NCI-H345 (cell line): ENCODE results near the gene LRRN3.

Source experiments
- DNase-seq: peaks from one replicate; lab custom pipeline; 2025; lab: John Stamatoyannopoulos, UW

LRRN3 gene

DNA sequence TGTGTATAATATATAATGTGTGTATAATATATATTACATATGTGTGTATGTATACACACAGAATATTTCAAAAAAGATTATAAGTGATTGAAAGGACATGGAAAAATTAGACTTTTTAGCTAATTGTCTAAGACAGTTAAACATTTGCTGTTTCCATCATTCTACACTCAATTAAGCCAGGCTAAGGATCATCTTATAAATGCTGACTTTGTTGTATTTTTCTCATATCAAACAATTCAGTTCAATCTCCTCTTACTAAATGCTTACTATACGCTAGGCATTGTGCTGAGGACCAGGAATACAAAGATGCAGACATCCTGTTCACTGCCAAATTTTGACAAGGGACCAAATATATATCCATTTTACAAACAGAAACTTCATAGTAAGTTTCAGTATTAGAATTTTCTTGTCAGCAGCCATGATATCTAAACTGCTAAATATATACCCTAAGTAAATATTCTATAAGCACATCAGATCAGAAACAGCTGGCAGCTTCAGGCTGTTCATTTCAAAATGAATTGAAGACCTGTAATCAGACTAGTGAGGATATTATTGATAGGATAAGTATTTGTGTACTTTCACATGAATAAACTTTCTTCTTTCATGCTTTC is 10.3 kb upstream of the LRRN3 start:
- no peak for DNase-seq

DNA sequence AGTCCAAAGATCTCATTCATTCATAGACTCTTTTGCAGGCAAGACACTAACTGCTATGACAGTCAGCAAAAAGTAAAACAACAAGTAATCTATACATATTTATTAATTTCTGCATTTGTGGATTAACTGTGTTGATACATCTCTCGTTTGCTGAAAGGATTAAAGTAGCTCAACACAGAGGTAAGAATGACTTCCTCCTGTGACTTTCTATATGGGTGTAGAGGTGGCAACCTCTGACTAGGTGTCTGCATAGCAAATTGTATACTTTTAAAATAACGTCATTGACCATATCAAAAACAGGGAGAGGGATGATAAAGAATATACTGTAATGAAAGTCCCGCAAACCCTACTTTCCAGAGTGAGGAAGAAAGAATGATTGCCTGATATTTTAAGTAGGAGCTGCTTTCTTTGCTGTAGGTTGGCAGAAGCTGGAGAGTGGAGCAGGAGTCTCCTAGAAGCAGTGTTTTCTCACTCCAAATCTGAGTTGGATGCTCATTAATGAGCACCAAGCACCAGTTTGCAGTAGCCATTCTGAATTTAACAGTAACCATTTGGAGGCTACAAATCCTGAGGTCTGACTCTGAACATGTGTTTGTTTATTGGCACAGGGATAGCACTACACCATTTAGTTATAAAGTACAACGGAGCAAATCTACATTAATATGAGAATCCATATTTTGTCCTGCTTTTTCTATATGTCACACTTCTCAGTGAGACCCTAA is 9.2 kb upstream of the LRRN3 start:
- no peak for DNase-seq

DNA sequence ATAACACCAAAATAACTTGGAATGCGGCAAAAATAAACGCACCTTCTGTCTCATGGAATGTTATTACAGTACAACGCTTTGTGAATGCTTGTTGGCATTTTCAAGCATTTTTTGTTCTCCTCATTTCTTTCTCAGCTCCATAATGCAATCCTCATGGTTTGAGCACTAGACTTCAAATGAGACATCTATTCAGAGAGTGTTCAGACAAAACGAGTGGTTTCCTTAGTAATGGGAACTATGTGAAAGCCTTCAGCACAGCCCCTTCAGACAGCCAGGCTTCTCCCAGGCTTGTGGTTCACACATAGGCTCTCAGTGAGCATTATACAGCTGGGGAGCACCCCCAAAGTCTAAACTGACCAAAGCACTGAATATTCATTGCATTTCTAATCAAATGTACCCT is 8.6 kb upstream of the LRRN3 start:
- no peak for DNase-seq

DNA sequence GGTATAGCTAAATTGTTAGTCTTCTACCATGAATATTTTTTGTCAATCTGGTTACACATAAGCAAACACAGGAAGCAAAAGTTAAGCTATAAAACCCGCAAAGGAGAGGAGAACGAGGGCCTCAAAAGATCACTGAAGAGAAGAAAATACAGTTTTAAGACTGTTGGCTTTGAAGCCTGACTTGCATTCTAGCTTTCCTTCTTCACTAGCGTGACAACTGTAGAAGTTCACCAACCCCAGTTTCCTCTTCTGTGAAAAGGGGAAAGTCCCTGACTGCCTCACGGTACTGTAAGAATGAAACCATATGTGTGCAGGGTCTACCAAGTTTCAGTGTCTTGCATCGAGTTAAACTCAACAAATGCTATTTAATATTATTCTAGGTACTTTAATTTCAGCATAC is 7.5 kb upstream of the LRRN3 start:
- no peak for DNase-seq

DNA sequence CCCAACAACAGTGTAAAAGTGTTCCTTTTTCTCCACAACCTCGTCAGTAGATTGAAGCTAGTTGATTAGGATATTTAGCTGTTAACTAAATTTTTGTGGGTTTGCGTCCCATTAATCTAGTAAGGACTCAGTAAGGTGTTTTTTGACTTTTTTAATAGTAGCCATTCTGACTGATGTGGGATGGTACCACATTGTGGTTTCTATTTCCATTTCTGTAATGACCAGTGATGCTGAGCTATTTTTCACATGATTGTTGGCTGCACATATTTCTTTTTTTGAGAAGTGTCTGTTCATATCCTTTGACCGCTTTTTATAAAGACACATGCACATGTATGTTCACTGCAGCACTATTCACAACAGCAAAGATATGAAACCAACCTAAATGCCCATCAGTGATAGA is 5.6 kb upstream of the LRRN3 start:
- DNase-seq, result no peak

DNA sequence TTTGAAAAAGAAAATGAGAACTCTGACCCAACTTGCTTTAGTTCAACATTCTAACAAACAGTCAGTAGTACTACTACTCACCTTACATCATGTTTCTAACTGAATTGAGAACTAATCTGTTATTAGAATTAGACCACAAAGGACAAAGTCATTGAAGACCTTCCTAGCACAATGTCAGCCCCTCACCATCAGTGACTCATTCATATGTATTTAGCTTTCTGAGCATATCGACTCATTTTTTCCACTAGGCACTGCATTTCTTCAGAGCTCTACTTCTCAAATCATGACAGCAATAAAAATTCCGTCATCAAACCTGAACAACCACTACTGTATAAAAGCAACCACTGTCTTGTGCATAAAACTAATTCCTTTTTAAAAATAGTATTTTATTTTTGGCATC is 4.4 kb upstream of the LRRN3 start:
- no peak for DNase-seq

DNA sequence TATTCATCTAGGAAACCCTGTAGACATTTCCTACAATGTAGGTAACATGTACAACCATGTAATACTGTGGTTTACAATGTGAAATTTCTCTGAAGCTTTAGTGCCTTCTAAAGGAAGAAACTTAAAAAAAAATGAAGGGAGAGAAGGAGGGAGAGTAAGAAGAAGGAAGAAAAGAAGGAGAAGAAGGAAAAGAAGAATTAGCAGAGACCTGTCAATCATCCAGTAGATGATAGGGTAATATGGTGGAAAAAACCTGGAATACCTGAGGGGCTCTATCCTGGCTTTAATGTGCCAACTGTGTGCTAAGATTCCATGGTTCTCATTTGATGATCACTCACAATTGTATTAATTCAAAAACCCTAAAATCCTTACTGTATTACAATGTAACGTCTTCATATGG is 2.6 kb upstream of the LRRN3 start:
- no peak for DNase-seq

DNA sequence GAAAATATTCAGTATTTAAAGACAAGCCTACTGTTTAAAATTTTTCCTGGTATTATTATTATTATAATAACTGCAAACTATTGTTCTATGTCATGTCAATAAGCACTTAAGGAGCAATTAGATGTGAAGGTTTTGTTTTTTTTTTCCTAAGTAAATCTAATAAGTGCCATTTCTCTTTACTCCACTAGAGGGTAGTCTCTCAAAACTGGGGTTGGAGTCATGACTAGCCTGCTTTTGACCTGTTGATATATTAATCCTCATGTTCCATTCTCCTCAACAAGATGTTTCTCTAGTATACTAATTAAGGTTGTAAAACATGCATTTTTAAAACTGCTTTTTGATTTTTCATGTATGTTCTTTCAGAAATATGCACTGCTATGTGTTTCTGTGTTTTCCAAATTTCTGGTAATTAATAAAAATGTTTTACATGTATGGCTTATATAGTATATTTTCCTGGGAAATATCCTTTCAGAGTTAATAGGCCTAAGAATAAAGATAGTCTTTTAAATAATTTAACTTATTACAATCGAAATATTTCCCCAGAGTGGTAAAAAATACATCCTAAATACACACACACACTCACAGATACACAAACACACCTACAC is 1.0 kb upstream of the LRRN3 start:
- peak; percentile 58 for DNase-seq

DNA sequence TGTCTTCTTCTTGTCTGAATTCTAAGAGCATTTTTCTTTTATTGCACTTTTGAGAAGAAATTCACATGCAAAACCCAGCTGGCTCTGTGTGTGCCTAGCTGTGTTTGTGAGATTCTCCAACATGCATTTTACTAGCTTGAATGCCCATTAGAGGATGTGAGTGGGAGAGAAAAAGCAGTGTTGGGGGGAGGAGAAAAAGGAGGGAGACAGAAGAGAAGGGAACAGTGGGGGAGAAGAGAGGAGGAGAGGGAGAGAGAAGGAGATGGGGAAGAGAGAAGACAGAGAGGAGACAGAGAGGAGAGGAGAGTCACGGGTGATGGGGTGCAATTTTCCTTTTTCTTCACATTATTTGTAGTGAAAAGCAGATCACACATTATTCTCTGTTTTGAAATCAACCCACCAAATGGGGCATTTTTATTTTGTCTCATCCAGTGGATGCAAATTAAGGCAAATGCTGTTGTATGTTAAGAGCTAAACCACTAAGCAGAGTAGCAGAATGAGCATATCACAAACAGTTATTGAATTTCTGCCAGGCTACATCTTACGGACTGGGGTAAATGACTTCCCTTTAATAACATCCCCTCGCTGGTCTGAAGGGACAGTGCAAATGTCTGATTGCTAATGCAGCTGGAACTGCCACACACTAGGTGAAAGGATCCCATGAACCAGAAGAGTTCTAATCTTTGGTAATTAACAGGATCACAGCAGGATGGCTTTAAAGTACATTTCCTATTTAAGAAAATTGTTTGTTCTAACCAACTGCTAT is 849 bp downstream of the LRRN3 start:
- no peak for DNase-seq

DNA sequence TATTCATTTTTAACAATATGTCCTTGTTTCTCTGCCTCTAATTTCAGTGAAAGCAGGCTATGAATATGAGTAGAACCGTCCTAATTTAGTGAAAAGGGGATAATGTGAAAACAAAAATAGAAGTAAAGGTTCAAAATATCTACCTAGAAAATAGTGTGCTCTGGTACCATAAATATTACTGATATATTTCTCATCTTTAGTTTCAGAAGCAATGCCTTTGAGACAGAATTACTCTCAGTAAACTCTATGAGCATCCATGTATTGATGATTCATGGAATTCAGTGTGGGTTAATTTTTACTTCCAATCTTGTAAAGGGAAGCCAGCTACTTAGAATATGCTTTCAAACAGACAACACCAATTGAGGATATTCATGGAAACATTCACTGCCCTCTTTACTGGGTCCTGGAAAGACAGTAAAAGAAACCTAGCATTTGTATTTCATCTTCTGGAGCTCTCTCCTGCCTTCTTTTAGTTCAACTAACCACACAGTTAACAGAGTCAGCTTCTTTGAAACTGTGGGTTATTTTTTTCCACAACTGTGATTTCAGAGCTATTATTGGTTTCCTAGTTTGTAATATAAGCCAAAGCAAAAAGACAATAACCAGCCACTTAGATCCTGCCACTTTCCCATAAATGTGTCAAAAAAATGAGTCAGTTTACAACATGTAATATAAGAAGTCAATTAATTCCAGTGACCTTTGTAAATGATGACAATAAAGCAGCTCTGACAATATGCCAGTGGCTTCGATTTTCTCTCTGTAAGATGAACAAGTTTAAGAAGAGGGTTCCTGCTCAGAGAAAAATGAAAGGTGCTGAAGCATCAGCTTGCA is 1.7 kb downstream of the LRRN3 start:
- peak; percentile 3 for DNase-seq

DNA sequence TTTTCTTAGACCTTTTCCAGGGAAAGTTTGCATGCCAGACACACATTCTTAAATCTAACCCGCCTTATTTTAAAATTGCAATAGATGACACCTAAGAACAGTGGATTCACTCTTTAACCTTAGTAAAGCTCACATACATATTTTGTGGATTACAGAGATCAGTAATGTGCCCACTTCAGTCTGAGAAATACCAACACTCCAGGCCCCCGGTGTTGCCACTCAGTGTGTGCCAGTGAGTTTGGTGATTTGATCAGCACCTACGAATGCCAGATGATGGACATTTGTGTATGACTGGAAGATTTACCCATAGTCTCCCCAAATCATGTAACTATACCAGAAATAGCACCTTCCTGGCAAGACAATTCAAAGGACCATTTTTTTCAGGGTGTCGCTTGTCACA is 2.6 kb downstream of the LRRN3 start:
- DNase-seq, result no peak

DNA sequence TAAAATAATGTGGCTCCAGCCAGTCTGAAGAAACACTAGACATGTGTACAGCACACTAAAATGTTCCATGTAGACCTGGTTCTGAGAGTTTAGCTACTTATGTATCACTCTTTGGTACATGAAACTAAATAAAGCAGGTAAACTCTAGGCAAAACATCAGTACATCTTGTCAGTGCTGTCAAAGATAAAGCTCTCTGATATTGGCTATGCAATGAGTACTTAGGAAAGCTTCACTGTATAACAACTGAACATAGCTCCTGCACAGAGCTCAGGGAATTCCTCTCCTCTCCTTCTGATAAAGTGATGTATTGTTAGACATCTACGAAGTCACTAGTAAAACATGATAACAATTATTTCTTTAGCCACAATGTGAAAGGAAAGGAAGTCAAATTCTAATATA is 3.5 kb downstream of the LRRN3 start:
- no peak for DNase-seq

DNA sequence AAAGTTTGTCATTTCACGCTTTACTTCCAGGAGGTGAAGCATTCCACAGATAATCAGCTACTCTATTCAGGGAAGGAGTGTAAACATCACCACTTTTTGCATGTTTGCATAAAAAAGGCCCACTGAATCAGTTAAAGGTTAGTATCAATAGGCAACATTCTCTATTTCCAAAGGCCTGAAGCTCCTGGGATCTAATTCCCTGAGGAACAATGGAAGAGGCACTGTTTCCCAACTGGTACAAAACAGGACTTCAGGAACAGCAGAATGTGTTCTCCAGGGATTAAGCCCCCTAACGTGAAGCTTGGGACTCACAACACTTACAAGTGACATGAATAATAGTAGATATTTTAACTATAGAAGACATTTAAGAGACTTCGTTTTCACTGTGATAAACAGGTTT is 6.1 kb downstream of the LRRN3 start:
- DNase-seq, result no peak

DNA sequence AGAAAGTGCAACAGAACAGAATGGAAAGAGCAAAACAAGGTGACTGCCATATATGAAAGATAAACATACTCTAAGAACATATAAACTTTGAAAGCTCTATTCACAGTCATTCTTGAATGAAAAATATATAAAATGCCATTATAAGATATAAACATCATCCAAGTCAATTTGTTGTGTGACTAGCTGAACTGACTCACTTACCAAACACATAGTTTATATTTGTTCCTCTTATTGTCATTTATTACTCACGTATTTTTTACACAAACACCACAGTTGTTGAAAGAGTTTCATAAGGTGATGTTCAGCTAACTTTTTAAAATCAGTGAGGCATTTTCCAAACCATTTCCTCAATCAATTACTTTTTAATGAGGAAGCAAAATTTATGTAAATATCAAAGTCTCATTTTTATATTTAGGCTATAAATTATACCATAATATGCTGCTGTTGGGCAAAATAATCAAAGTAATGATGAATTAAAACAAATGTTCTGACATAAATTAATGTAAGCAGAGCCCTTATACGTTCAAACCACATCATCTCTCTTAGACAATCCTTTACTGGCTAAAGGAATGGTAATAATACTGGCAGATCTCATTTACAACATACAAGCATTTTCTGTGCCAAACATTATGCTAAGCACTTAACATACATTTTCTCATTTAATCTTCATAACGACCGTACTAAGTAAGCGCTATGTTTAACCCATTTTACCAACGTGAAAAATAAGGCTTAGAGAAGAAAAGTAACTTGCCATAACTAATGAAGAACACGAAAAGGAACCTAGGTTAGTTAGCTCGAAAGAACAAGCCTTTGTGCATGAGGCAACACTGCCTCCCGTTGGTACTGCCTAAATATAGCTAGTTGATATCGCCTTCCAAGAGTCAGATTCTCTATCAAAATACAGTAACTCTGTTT is 7.3 kb downstream of the LRRN3 start:
- peak; percentile 44 for DNase-seq

DNA sequence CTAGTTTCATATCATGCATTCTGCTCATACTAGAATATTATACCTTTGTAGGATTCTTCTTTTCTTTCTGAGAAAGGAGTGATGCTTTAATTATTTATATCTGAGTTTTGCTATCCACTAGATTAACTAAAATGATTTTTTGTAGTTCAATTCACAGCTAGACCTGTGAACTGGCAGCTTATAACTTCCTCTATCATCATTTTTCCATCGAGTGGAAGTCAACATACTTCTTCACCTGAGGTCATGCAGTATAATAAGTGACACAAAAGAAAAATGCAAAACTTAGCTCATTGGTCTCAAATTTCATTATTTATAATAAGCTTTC is 8.0 kb downstream of the LRRN3 start:
- DNase-seq, result no peak

DNA sequence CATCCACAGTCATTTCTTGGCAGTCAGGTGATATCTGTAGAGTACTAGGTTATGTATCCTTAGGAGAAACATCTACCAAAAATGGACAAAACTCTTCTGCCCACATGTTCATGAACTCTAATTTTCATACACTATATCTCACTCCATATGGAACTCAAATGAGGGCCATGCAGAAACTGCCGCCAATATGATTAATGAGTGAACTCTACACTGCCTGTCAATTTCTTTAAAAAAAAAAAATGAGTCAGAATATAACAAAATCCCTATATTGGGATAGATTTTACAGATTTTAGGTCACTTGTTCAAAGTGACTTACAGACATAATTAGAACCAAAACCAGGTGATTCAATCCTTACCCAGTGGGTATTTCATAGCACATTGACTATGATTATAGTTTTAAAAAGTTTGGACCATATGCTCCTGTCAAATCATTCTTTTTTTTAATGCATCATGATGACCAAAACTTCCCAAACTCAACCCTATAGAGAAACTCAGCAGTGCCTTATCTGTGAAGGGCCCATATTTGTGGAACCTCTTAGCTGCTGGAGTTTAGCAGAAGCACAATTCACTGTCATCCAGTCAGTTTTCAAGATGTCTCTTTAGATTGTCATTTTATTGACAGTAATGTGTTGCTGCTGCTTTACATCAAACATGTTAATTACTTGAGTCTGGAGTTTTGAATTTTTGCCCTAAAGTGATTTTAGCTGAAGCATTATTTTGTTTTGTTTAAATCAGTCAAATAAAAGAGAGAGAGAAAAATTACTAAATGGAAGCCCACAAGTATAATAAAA is 11.1 kb downstream of the LRRN3 start:
- DNase-seq, result no peak

DNA sequence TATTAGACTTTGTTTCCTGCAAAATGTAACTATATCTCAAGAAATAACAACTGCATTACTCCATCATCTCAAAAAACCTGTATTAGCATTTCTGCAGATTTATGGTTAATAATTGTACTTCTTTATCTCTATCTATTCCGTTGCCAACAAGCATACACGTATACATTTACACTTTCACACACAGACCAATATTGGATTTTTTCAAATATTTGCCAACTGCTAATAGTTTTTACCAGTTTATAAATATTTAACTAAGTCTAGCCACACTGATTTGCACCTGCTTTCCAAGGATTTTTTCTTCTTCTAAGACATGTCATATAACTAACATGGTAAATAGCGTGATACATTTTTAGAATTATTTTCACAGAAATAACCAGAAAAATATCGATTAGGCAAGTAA is 12.2 kb downstream of the LRRN3 start:
- DNase-seq, result no peak

DNA sequence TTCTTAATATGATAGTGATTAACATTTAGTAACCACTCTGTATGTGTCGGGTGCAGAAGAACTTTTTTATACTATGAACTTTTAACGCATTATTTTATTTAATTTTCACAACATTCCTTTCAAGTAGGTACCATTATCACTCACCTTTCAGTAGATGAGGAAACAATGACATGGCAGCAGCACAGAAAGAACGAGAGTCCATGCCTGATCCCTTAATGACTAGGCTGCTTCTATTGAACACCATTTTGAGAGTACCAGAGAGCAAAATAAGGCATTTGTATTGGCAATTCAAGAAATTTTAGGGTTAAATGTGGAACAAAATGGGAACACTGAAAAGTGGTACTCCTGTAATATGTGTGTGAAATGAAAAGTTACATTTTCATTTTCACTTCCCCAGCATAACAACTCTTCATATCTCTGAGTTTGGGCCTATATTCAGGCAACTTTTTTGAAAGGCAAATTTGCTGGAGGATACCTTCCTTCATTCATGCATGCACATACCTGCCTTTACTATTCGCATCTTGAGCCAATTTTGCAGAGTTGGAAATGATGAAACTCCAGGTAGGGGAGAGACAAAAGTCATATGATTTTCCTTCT is 12.8 kb downstream of the LRRN3 start:
- no peak for DNase-seq

DNA sequence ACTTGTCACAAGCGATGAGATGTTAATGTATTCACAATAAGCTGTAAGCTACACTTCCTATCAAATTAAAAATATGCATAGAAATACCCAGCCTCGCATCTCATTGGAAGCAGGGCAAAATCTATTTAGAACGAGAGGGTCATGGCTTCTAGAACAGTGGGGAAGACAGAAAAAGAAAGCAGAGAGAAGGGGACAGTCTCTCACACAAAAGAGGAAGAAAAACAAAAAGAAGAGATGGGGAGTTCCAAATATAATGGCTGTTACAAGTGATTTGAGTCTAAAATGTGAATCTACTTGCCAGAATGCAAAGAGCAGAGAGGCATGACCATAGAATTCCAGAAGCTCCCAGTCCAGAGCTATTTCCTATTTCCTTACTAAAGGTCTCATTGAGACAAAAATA is 13.8 kb downstream of the LRRN3 start:
- no peak for DNase-seq

DNA sequence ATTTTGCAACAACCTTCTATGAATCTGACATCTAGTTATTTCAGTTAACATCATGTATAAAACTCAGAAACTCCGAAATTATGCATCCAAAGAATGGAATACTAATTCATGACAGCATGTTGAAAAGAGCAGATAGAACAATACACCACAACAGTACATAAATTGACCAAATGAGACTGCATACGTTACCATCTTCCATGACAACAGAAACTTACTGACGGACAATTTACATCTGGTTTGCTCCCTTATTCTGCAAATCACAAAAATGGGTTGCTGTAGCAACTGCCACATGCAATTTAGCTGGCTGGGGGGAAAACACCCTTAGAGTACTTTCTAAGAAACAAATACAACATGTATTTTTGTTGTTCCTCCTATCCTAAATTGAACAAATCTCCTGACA is 14.3 kb downstream of the LRRN3 start:
- DNase-seq, result no peak
